HFF-Myc (cell line): Measurements from ENCODE around the gene RABL6.
"Not testable (repeated sequence)": the region's sequence is repeated elsewhere in the genome, so short reads cannot be mapped to it uniquely, and the experiment has no call there.

ENCODE experiments used
- DNase-seq: peaks from one replicate; pipeline ENCODE4 v3.0.0-alpha.2; 2011; ENCODE audit warnings: low read depth; ENCODE audit errors: extremely low read depth
- H3K4me3 ChIP-seq: replicated peaks from 2 replicates; pipeline ENCODE4 v1.5.1; 2011; ENCODE audit warnings: low read depth, mild to moderate bottlenecking, control low read depth, low read length
- TF ChIP-seq, protein P1 (sequence below): IDR thresholded peaks from 2 replicates; pipeline ENCODE4 v1.5.1; 2012; ENCODE audit warnings: mild to moderate bottlenecking, low read depth, low read length, control low read depth; ENCODE audit errors: missing control alignments

RABL6 gene

DNA sequence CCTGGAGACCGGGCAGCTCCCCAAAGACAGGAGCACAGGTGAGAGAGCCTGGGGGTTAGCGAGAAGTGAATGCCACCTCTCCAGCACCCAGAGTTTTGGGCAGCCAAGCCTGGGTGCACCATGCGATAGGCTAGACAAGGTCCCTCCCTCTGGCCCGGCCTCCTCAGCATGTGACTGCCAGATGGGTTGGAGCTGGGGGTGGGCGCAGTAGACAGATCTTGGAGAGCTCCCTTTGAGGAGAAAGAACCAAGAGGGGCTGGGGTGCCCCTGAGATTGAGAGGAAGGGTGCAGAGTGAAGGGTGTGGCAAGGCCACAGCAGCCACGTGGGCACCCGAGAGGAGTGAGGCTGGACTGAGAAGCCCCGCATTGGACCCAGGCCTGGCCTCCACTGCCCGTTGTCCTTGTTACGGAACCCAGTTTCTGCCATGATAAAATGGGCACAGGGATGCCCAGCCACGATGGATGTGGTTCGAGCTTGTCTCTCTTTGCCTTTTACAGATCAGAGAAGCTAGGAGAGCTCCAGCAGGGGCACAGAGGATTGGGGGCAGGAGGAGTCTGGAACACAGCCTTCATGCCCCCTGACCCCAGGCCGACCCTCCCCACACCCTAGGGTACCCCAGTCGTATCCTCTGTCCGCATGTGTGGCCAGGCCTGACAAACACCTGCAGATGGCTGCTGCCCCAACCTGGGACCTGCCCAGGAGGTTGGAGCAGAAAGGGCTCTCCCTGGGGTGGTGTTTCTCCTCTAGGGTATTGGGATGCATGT, 15.2 kb upstream of the RABL6 start:
- peak overlapping the region; percentile 89 for H3K4me3 ChIP-seq
- TF ChIP-seq, protein P1, sequence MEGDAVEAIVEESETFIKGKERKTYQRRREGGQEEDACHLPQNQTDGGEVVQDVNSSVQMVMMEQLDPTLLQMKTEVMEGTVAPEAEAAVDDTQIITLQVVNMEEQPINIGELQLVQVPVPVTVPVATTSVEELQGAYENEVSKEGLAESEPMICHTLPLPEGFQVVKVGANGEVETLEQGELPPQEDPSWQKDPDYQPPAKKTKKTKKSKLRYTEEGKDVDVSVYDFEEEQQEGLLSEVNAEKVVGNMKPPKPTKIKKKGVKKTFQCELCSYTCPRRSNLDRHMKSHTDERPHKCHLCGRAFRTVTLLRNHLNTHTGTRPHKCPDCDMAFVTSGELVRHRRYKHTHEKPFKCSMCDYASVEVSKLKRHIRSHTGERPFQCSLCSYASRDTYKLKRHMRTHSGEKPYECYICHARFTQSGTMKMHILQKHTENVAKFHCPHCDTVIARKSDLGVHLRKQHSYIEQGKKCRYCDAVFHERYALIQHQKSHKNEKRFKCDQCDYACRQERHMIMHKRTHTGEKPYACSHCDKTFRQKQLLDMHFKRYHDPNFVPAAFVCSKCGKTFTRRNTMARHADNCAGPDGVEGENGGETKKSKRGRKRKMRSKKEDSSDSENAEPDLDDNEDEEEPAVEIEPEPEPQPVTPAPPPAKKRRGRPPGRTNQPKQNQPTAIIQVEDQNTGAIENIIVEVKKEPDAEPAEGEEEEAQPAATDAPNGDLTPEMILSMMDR, result no peak
- no peak for DNase-seq

DNA sequence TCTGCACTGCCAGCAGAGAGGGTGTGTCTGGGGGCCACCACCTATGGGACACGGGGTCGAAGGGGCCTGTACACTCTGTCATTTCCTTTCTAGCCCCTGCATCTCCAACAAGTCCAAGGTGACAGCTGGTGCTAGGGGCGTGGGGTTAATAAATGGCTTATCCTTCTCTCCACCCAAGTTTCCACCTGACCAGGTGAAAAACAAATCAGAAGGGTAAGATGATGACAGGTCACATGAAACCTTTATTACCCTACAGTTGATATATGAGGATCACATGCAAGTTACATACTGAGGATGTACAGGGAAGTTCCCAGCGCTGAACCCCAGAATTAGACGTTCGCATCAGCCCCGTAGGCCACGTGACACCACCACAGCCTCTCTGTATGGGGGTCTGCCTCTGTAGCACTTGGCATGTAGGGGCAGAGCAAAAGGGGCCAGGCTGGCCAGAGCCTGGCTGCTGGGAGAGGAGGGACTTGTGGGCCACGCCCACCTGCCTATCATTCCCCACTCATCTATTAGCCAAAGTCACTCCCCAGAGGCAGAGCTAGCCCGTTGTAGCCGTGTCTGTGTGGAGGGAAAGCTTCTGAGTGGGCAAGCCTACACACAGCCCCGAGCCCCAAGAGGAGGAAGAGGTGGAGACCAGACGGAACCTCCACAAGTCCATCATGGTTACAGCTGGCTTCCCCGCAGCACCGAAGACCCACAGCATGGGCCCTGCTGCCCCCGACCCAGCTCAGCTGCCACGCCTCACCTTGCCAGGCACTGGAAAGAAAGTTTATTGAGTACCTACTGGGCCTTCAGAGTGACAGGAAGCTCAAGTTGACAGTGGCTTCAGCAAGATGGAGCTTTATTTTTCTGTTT, 14.4 kb upstream of the RABL6 start:
- no peak overlapping the region for H3K4me3 ChIP-seq
- no peak for DNase-seq
- TF ChIP-seq, protein P1, result no peak

DNA sequence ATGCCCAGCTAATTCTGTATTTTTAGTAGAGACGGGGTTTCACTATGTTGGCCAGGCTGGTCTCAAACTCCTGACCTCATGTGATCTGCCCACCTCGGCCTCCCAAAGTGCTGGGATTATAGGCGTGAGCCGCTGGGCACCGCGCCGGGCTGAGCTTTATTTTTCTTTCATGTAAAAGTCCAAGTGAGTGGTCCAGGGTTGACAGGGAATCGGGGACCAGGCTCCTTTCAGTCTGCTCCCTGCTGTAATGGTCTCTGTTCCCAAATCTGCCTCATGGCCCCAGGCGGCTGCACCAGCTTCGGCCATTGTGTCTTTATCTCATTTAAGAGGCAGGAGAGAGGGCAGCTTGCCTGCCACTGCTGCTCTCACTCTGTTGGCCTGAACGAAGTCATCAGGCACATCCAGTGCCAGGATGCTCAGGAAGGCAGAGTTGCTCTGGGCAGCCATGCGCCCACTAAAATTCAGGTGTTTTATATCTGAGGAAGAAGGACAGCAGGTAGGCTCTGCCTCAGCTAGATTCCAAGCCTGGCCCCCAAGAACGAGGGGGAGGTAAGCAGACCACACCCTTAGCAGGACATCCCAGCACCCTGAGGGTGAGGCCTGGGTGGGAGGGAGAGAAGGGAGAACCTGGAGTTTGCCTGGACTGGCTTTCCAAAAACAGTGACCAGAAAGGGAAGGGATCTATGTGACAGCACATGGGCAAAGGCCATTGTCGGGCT, 13.3 kb upstream of the RABL6 start:
- TF ChIP-seq, protein P1, result no peak
- no peak overlapping the region for H3K4me3 ChIP-seq
- no peak for DNase-seq

DNA sequence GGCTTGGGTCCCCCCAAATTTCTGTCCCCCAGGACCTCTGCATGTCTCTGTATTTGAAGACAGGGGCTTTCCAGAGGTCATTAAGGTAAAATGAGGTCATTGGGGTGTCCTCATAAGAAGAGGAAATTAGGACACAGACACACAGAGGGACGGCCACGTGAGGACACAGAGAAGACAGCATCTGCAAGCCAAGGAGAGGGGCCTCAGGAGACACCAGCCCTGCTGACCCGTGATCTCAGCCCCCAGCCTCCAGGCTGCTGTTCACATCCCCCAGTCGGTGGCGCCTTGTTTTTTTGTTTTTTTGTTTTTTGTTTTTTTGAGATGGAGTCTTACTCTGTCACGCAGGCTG, 12.8 kb upstream of the RABL6 start:
- DNase-seq, result no peak
- no peak overlapping the region for H3K4me3 ChIP-seq
- TF ChIP-seq, protein P1, result no peak

DNA sequence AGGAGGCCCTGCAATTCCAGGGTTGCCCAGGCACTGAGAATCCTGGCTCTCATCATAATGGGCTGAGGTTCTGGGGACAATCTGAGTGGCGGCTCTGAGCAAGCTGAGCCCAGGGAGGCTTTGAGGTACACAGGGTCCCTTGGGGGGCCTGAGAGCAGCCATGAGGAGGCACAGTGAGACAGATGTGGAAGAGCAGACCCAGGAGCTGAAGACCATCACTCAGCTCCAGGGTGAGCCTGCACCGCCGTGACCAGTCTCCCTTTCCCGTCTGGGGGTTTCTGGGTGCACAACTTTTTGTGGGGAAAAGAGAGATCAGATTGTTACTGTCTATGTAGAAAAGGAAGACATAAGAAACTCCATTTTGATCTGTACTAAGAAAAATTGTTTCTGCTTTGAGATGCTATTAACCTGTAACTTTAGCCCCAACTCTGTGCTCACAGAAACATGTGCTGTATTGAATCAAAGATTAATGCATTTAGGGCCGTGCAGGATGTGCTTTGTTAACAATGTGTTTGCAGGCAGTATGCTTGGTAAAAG, 11.4 kb upstream of the RABL6 start, which contains the start of gene CCDC183:
TSS of gene CCDC183 (plus strand) at position 101 of the 537 bp plus-strand sequence. CDS start at position 161, 60 bp downstream.
- TF ChIP-seq, protein P1, result no peak
- no peak within 1 kb of the TSS for H3K4me3 ChIP-seq
- DNase-seq, result no peak

DNA sequence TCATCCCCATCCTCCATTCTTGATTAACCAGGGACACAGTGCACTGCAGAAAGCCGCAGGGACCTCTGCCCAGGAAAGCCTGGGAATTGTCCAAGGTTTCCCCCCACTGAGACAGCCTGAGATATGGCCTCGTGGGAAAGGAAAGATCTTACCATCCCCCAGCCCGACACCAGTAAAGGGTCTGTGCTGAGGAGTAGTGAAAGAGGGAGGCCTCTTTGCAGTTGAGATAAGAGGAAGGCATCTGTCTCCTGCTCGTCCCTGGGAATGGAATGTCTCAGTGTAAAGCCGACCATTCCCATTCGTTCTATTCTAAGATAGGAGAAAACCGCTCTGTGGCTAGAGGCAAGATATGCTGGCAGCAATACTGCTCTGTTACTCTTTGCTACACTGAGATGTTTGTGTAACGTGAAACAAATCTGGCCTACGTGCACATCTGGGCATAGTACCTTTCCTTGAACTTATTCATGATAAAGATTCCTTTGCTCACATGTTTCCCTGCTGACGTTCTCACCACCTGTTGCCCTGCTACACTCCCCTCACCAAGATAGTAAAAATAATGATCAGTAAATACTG, 10.9 kb upstream of the RABL6 start:
- H3K4me3 ChIP-seq, DNase-seq: not testable (repeated sequence)
